MM.1S (cell line): Measurements from ENCODE around the gene IL18RAP.

Source experiments
- CTCF ChIP-seq: fragments of 300-600 bp; sonication (generic); IDR thresholded peaks from 2 replicates; pipeline ENCODE4 v1.5.1; 2016; ENCODE audit warnings: antibody characterized with exemption, low read length, mixed read lengths
- EZH2 ChIP-seq: fragments of 300-600 bp; sonication (generic); optimal IDR thresholded peaks from 2 replicates; pipeline ENCODE3; 2017; ENCODE audit warnings: low read depth, mild to moderate bottlenecking, antibody characterized with exemption, low read length, mixed read lengths
- EZH2phosphoT487 ChIP-seq: fragments of 300-600 bp; sonication (generic); IDR thresholded peaks from 2 replicates; pipeline ENCODE4 v1.6.1; 2018; ENCODE audit warnings: antibody characterized with exemption, low read length

- TF ChIP-seq EZH2 (no peak), CTCF (no peak), EZH2phosphoT487 (no peak)
Observed at GRCh38 chr2:102474785-102475184, 51.8 kb downstream of the IL18RAP start.
